ENCODE data around the gene TYRP1.

The TYRP1 gene

DNA sequence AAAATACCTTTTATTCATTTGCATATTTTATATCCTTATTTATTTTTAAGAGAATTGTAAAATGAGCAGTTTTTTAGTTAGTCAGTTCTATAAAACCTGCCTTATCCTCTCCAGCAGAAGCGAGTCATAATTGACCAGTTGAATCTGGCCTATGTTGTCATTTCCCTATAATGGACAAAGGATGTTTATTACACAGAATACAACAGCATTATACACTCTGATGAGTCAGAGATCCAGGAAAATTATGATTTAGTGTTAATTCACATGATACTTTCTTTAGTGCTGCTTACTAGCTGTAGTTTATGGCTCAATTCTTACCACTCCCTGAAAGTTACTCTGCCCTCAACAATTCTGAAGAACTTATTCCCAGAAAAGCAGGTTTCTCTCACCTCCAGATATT is 54.8 kb downstream of the TYRP1 start:
- no peak for DNase-seq (ENCODE audit: low spot score)
- TF ChIP-seq, protein P1, sequence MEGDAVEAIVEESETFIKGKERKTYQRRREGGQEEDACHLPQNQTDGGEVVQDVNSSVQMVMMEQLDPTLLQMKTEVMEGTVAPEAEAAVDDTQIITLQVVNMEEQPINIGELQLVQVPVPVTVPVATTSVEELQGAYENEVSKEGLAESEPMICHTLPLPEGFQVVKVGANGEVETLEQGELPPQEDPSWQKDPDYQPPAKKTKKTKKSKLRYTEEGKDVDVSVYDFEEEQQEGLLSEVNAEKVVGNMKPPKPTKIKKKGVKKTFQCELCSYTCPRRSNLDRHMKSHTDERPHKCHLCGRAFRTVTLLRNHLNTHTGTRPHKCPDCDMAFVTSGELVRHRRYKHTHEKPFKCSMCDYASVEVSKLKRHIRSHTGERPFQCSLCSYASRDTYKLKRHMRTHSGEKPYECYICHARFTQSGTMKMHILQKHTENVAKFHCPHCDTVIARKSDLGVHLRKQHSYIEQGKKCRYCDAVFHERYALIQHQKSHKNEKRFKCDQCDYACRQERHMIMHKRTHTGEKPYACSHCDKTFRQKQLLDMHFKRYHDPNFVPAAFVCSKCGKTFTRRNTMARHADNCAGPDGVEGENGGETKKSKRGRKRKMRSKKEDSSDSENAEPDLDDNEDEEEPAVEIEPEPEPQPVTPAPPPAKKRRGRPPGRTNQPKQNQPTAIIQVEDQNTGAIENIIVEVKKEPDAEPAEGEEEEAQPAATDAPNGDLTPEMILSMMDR (IDR thresholded peaks at IDR 0.05), result no peak
- no peak overlapping the region for H3K4me3 ChIP-seq
- no peak overlapping the region for H3K27ac ChIP-seq

GRCh38 chr9:12748954-12749353 is 55.8 kb downstream of the TYRP1 start:
- no peak overlapping the region for H3K4me3 ChIP-seq
- no peak for DNase-seq (ENCODE audit: low spot score)
- TF ChIP-seq, protein P1 (IDR thresholded peaks at IDR 0.05), result no peak
- H3K27ac ChIP-seq, result no peak overlapping the region

- Histone ChIP-seq H3K4me3 (no peak overlapping the region), H3K27ac (no peak overlapping the region)
Observed at GRCh38 chr9:12753931-12754330, 60.7 kb downstream of the TYRP1 start.

DNA sequence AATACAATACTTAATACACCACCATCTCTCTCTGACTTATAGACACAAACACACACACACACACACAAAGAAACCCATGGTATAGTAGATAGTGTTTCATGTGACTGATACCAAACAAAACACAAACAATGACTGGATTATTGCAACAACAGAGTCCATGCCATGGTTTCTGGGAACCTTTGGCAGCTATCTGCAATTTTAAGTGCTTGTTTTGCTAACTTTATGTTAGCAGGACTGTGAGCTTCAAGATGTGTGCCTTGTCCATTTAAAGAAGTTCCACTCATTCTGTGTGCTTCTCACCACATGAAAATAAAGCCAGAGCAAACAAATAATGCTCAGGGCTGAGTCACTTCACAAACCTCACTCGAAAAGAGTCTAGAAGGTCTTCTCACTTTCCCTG is 66.6 kb downstream of the TYRP1 start:
- TF ChIP-seq, protein P1 (IDR thresholded peaks at IDR 0.05), result no peak
- no peak overlapping the region for H3K27ac ChIP-seq
- DNase-seq (ENCODE audit: low spot score), result no peak
- H3K4me3 ChIP-seq, result no peak overlapping the region

More at GRCh38 chr9:12753931-12754330, 60.7 kb downstream of the TYRP1 start:
- DNase-seq (ENCODE audit: low spot score), result no peak
- TF ChIP-seq, protein P1 (IDR thresholded peaks at IDR 0.05), result no peak
